MCF 10A (cell line): ENCODE data around the gene CCDC106. TPM values are rescaled to one million over a fixed set of nuclear protein-coding genes. Genes with fewer than 3 reads are reported as not detected.

Experiments
- BruUV-seq: library from RNA; stranded (reverse); fragments of 400-500 nt; replicated peaks from 2 replicates; lab custom pipeline; 2021; lab: Mats Ljungman, UMichigan
- CTCF ChIA-PET: fragments of 300-600 bp; sonication (Branson Sonifier 250); formaldehyde crosslinking; extraction: SDS; loops from one replicate; lab custom pipeline; 2021; ENCODE audit warnings: antibody characterized with exemption, inconsistent platforms; lab: Yijun Ruan, JAX
- POLR2A ChIA-PET: fragments of 300-600, 350-650 bp; sonication (Branson Sonifier 250); formaldehyde crosslinking; extraction: SDS; loops from one replicate; lab custom pipeline; 2020; ENCODE audit warnings: antibody characterized with exemption, inconsistent platforms; lab: Yijun Ruan, JAX
- DNase-seq: peaks from one replicate; pipeline ENCODE4 v3.0.0-alpha.2; 2018; ENCODE audit not compliant: unreplicated experiment
- H3K27ac Mint-ChIP-seq: one replicate; pipeline ENCODE4 v1.8.0; 2022; ENCODE audit warnings: mild to moderate bottlenecking, low read depth, mixed read lengths; ENCODE audit not compliant: unreplicated experiment
- H3K27me3 Mint-ChIP-seq: one replicate; pipeline ENCODE4 v1.8.0; 2022; ENCODE audit warnings: mixed read lengths; ENCODE audit not compliant: insufficient read depth, unreplicated experiment
- H3K36me3 Mint-ChIP-seq: one replicate; pipeline ENCODE4 v1.8.0; 2022; ENCODE audit warnings: mild to moderate bottlenecking, moderate library complexity, mixed read lengths; ENCODE audit not compliant: insufficient read depth, unreplicated experiment
- H3K4me1 Mint-ChIP-seq: one replicate; pipeline ENCODE4 v1.8.0; 2022; ENCODE audit warnings: mixed read lengths; ENCODE audit not compliant: insufficient read depth, unreplicated experiment
- H3K4me3 Mint-ChIP-seq: one replicate; pipeline ENCODE4 v1.8.0; 2022; ENCODE audit warnings: mild to moderate bottlenecking, moderate library complexity, mixed read lengths; ENCODE audit not compliant: unreplicated experiment
- H3K9me3 Mint-ChIP-seq: one replicate; pipeline ENCODE4 v1.8.0; 2022; ENCODE audit warnings: mixed read lengths; ENCODE audit not compliant: unreplicated experiment
- CTCF ChIP-seq: fragments of 200-600 bp; IDR thresholded peaks from one replicate; pipeline ENCODE4 v1.8.0; 2022; ENCODE audit warnings: antibody characterized with exemption, mild to moderate bottlenecking; ENCODE audit not compliant: unreplicated experiment
- intact Hi-C: fragments of 100-400 bp; cut with micrococcal nuclease; formaldehyde crosslinking; loops from 2 replicates; pipeline ENCODE4 v1.14.1; 2022
- total RNA-seq: library from RNA; stranded (reverse); gene quantifications from 2 replicates; pipeline ENCODE4 v1.2.3, GENCODE V29; 2022

The CCDC106 gene
- total RNA-seq, 1 experiment from 2014 or later, result 2.5 TPM

DNA sequence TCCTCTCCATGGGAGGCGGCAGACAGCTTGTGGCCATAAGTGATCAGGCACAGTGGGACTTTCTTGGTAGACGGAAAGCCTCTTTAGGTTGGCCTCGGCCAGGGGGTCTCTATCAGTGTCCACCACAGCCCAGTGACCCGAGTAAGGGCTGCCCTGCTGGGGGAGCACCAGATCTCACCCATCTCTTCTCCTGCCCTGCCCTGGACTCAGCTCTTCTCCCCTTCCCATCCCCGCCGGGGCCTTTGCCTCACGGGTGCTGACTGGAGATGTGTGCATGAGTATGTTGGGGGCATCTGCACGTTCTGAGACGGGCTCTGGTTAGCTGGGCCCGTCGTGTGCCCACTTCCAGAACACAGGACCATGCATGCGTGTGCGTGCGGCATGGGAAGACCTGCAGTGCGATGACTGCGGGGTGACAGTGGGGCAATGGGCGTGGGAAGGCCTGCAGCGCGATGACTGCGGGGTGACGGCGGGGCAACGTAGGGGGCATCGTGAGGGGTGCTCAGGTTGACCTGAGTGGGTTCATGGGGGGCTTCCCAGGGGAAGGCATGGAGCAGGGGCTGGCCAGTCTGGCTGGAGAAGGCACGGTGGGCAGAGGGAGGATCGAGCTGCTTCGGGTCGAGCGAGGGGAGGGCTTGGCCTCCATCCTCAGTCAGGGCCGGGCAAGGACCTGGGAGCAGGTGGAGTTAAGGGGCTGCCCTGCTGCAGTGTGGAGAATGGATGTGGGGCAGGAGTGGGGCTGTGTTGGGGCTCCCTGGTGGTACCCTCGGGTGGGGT lies 42.9 kb downstream of the CCDC106 start:
- no peak overlapping the region for H3K27ac Mint-ChIP-seq
- no peak overlapping the region for H3K4me3 Mint-ChIP-seq
- H3K4me1 Mint-ChIP-seq, result no peaks in the 10 kb centered on the region
- no peaks in the 10 kb centered on the region for H3K9me3 Mint-ChIP-seq
- TF ChIP-seq CTCF, result no peak
- no peak for DNase-seq
- CTCF ChIA-PET, result interaction anchor here (0.6 kb wide), 1 partner anchor 13 kb away, joined by 4 read pairs; no protein-coding TSS in a partner anchor
- H3K27me3 Mint-ChIP-seq, result no peaks in the 10 kb centered on the region
- H3K36me3 Mint-ChIP-seq, result peaks cover 49% of the 10 kb centered on the region
- no TSS peak for BruUV-seq
- POLR2A ChIA-PET, result no interaction called here
- intact Hi-C loops, result no loop called here

- H3K4me1 Mint-ChIP-seq, result no peaks in the 10 kb centered on the region
- DNase-seq, result no peak
- H3K9me3 Mint-ChIP-seq, result no peaks in the 10 kb centered on the region
- intact Hi-C loops, result no loop called here
- TF ChIP-seq CTCF, result no peak
- no TSS peak for BruUV-seq
- CTCF ChIA-PET, result interaction anchor here (0.6 to 0.9 kb wide), 2 partner anchors 11 to 12 kb away, joined by 3 to 4 read pairs; no protein-coding TSS in a partner anchor
- POLR2A ChIA-PET, result no interaction called here
- no peak overlapping the region for H3K27ac Mint-ChIP-seq
- no peak overlapping the region for H3K4me3 Mint-ChIP-seq
- H3K27me3 Mint-ChIP-seq, result no peaks in the 10 kb centered on the region
- H3K36me3 Mint-ChIP-seq, result peaks cover 49% of the 10 kb centered on the region
Observed at GRCh38 chr19:55691561-55692481, 43.8 kb downstream of the CCDC106 start.

GRCh38 chr19:55692681-55693081 lies 44.7 kb downstream of the CCDC106 start:
- Mint-ChIP-seq H3K27ac (no peak overlapping the region), H3K9me3 (no peaks in the 10 kb centered on the region), H3K4me1 (no peaks in the 10 kb centered on the region), H3K4me3 (no peak overlapping the region), H3K36me3 (peaks cover 56% of the 10 kb centered on the region), H3K27me3 (no peaks in the 10 kb centered on the region)
- BruUV-seq, result no TSS peak
- CTCF ChIA-PET, result interaction anchor here (0.9 kb wide), 1 partner anchor 10 kb away, joined by 3 read pairs; no protein-coding TSS in a partner anchor
- intact Hi-C loops, result no loop called here
- no peak for TF ChIP-seq CTCF
- POLR2A ChIA-PET, result no interaction called here
- no peak for DNase-seq
